HCT116 (cell line): Measurements from ENCODE around the gene TPMT.

Experiments used
- FOSL1 ChIP-seq: IDR thresholded peaks from 2 replicates; pipeline ENCODE4 v1.6.1; 2012; ENCODE audit warnings: low read depth
- POLR2A ChIP-seq: IDR thresholded peaks from 2 replicates; pipeline ENCODE4 v1.7.0; 2011; ENCODE audit warnings: borderline replicate concordance; ENCODE audit not compliant: insufficient read depth, insufficient read length; ENCODE audit errors: extremely low read depth
- POLR2AphosphoS5 ChIP-seq: IDR thresholded peaks from 2 replicates; pipeline ENCODE4 v1.6.1; 2011; ENCODE audit warnings: mild to moderate bottlenecking, low read depth, low read length, moderate library complexity
- YY1 ChIP-seq: IDR thresholded peaks from 2 replicates; pipeline ENCODE4 v1.6.1; 2011; ENCODE audit warnings: low read length, low read depth, moderate library complexity, mild to moderate bottlenecking; ENCODE audit not compliant: insufficient replicate concordance; ENCODE audit errors: extremely low read depth
- TF ChIP-seq, protein P1 (sequence below), 3 experiments: fragments of 200-600 bp in 1 of 3; sonication (generic) in 1 of 3; IDR thresholded peaks in 2 of 3; conservative IDR thresholded peaks in 1 of 3; 2 replicates each; pipeline ENCODE4 v1.5.1; 2012 to 2017; ENCODE audit warnings: low read depth in 2 of 3, low read length in 2 of 3, antibody characterized with exemption in 1 of 3, borderline replicate concordance in 1 of 3, control low read depth in 1 of 3, mild to moderate bottlenecking in 1 of 3, mixed read lengths in 1 of 3, mixed run types in 1 of 3, moderate library complexity in 1 of 3; ENCODE audit not compliant: insufficient read depth in 1 of 3

DNA sequence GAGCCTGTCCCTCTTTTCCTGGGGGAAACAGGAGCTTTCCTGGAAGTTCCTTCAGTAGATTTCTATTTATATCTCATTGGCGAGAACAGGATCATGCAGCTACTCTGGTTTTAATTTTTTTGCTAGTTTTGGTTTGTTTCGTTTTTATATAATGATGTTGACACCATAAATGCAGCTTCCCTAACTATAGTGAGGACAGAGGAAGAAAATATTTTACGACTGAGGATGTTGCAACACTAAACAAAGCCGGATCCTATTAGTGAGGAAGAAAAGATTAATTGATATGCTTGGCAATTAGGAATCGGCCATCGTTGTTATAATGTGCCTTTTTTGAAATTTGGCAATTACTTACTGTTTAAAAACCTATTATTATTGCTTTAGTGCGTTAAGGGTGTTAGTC, 17.0 kb upstream of the TPMT start:
- TF ChIP-seq, protein P1, sequence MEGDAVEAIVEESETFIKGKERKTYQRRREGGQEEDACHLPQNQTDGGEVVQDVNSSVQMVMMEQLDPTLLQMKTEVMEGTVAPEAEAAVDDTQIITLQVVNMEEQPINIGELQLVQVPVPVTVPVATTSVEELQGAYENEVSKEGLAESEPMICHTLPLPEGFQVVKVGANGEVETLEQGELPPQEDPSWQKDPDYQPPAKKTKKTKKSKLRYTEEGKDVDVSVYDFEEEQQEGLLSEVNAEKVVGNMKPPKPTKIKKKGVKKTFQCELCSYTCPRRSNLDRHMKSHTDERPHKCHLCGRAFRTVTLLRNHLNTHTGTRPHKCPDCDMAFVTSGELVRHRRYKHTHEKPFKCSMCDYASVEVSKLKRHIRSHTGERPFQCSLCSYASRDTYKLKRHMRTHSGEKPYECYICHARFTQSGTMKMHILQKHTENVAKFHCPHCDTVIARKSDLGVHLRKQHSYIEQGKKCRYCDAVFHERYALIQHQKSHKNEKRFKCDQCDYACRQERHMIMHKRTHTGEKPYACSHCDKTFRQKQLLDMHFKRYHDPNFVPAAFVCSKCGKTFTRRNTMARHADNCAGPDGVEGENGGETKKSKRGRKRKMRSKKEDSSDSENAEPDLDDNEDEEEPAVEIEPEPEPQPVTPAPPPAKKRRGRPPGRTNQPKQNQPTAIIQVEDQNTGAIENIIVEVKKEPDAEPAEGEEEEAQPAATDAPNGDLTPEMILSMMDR (IDR thresholded peaks at IDR 0.05 in 2 of 3, conservative IDR thresholded peaks at IDR 0.05 in 1 of 3; ENCODE audit: borderline replicate concordance in 1 of 3, insufficient read depth in 1 of 3, low read depth in 2 of 3, low read length in 2 of 3), result no peak
- TF ChIP-seq FOSL1, result no peak
- no peak for TF ChIP-seq POLR2A
- no peak for TF ChIP-seq POLR2AphosphoS5
- TF ChIP-seq YY1, result no peak
